NCI-H2107 treated with DMSO at 0.1 percent for 48 hours (cell line): ENCODE data around the gene RNF223.
"Not testable (repeated sequence)": the region's sequence is repeated elsewhere in the genome, so short reads cannot be mapped to it uniquely, and the experiment has no call there.

Experiments
- DNase-seq: peaks from one replicate; lab custom pipeline; 2025; ENCODE audit not compliant: unreplicated experiment; lab: John Stamatoyannopoulos, UW

The RNF223 gene

GRCh38 chr1:1061682-1062345, 12.3 kb downstream of the RNF223 start:
- DNase-seq = no peak

- DNase-seq = no peak
Measured at GRCh38 chr1:1060281-1061000, 13.7 kb downstream of the RNF223 start.

GRCh38 chr1:1059494-1060280, 14.4 kb downstream of the RNF223 start:
- no peak for DNase-seq

GRCh38 chr1:1058921-1059493, 15.1 kb downstream of the RNF223 start:
- no peak for DNase-seq

GRCh38 chr1:1058088-1058905, 15.8 kb downstream of the RNF223 start:
- DNase-seq = no peak

DNA sequence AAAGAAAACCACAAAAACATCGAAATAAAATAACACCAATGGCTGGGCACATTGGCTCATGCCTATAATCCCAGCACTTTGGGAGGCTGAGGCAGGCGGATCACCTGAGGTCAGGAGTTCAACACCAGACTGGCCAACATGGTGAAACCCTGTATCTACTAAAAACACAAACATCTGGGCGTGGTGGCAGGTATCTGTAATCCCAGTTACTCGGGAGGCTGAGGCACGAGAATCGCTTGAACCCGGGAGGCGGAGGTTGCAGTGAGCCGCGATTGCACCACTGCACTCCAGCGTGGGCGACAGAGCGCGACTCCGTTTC, 16.4 kb downstream of the RNF223 start:
- DNase-seq = not testable (repeated sequence)

DNA sequence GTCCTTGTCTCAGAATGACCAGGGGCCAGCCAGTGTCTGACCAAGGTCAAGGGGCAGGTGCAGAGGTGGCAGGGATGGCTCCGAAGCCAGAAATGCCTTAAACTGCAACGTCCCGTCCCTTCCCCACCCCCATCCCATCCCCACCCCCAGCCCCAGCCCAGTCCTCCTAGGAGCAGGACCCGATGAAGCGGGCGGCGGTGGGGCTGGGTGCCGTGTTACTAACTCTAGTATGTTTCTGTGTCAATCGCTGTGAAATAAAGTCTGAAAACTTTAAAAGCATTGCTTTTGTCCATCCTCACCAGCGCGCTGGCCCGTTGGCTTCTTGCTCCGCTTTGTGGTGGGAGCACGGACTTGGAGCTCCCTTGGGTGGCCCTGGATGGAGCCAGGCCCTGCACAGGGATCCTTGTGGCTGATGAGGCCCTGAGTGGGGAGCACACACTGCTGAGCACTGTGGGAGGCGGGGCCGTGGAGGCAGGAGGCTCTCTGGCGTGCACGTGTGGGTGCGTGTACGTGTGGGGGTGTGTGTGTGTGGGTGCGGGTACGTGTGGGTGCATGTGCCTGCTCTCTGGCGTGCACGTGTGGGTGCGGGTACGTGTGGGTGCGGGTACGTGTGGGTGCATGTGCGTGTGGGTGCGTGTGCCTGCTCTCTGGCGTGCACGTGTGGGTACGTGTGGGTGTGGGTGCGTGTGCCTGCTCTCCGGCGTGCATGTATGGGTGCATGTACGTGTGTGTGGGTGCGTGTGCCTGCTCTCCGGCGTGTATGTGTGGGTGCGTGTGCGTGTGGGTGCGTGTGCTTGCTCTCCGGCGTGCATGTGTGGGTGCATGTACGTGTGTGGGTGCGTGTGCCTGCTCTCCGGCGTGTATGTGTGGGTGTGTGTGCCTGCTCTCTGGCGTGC, 18.0 kb downstream of the RNF223 start:
- DNase-seq = no peak

GRCh38 chr1:1054971-1055370, 19.1 kb downstream of the RNF223 start:
- no peak for DNase-seq

- DNase-seq = no peak
Measured at GRCh38 chr1:1054099-1054700, 19.9 kb downstream of the RNF223 start.

- no peak for DNase-seq
Measured at GRCh38 chr1:1053682-1054081, 20.4 kb downstream of the RNF223 start.

DNA sequence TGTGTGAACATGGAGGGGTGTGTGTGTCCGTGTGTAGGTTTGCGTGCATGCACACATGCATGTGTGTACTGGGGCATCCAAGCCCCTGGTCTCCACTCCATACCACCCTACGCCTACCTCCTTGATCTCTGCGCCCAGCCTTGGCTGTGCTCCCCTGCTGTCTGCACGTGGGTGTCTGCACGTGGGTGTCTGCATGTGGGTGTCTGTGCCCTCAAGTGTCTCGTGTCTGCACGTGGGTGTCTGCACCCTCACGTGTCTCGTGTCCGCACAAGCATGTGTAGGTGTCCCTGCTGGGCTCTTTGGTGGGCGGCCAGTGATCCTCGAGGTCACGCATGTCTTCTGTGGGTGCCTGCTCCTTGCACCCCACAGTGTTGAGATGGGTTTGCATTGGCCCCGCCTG, 21.1 kb downstream of the RNF223 start:
- DNase-seq = no peak

- no peak for DNase-seq
Measured at GRCh38 chr1:1052003-1052840, 21.9 kb downstream of the RNF223 start.

GRCh38 chr1:1051127-1051810, 22.8 kb downstream of the RNF223 start:
- DNase-seq = no peak

- DNase-seq = no peak
Measured at GRCh38 chr1:1050577-1051052, 23.5 kb downstream of the RNF223 start.

DNA sequence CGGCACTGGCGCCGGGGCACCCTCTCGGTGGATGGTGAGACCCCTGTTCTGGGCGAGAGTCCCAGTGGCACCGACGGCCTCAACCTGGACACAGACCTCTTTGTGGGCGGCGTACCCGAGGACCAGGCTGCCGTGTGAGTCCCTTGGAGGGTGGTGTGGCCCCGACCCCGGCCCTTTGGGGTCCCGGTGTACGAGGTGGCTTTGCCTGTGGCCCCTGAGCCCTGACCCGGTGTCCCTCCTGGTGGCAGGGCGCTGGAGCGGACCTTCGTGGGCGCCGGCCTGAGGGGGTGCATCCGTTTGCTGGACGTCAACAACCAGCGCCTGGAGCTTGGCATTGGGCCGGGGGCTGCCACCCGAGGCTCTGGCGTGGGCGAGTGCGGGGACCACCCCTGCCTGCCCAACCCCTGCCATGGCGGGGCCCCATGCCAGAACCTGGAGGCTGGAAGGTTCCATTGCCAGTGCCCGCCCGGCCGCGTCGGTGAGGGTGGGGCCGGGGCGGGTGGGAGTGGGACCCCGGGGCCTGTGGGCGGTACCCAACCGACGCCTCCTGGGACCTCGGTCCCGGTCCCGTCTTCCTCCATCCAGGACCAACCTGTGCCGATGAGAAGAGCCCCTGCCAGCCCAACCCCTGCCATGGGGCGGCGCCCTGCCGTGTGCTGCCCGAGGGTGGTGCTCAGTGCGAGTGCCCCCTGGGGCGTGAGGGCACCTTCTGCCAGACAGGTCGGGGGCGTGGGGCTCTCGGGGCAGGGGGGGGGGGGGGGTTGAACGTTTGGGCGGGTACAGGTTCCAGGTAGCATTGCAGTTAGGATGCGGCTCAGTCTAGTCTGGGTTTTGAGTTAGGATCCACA, 24.6 kb downstream of the RNF223 start:
- no peak for DNase-seq

GRCh38 chr1:1048765-1049164, 25.3 kb downstream of the RNF223 start:
- no peak for DNase-seq

DNA sequence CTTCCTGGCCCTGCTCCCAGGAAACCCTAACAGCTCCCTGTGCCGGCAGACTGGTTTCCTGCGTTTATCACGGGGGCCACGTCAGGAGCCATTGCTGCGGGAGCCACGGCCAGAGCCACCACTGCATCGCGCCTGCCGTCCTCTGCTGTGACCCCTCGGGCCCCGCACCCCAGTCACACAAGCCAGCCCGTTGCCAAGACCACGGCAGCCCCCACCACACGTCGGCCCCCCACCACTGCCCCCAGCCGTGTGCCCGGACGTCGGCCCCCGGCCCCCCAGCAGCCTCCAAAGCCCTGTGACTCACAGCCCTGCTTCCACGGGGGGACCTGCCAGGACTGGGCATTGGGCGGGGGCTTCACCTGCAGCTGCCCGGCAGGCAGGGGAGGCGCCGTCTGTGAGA, 26.1 kb downstream of the RNF223 start:
- no peak for DNase-seq
